Neural progenitor cell (in vitro differentiated cells): ENCODE data around the gene NTF3. TPM values are rescaled to one million over a fixed set of nuclear protein-coding genes. Genes with fewer than 3 reads are reported as not detected.

Experiments
- DNase-seq: peaks from one replicate; pipeline ENCODE4 v3.0.0-alpha.2; 2016; ENCODE audit warnings: low spot score
- H2AFZ ChIP-seq: fragments of 200-600 bp; sonication (generic); replicated peaks from 2 replicates; pipeline ENCODE4 v1.6.1; 2016; ENCODE audit warnings: antibody characterized with exemption
- H3F3A ChIP-seq: fragments of 200-600 bp; sonication (generic); 2 replicates; pipeline ENCODE4 v1.6.1; 2016; ENCODE audit warnings: antibody characterized with exemption, low read depth
- H3K27ac ChIP-seq: fragments of 200-600 bp; sonication (generic); 2 replicates; pipeline ENCODE4 v1.5.1; 2016; ENCODE audit warnings: mild to moderate bottlenecking
- H3K27me3 ChIP-seq: fragments of 200-600 bp; sonication (generic); 2 replicates; pipeline ENCODE4 v1.6.1; 2016; ENCODE audit warnings: mild to moderate bottlenecking, moderate library complexity
- H3K36me3 ChIP-seq: fragments of 200-600 bp; sonication (generic); 2 replicates; pipeline ENCODE4 v1.5.1; 2016
- H3K4me1 ChIP-seq: fragments of 200-600 bp; sonication (generic); 2 replicates; pipeline ENCODE4 v1.6.1; 2016; ENCODE audit warnings: mixed run types
- H3K4me2 ChIP-seq: fragments of 200-600 bp; sonication (generic); 2 replicates; pipeline ENCODE4 v1.6.1; 2016
- H3K4me3 ChIP-seq: fragments of 200-600 bp; sonication (generic); 2 replicates; pipeline ENCODE4 v1.5.1; 2016
- H3K79me2 ChIP-seq: fragments of 200-600 bp; sonication (generic); 2 replicates; pipeline ENCODE4 v1.6.1; 2016; ENCODE audit warnings: low read depth
- H3K9ac ChIP-seq: fragments of 200-600 bp; sonication (generic); 2 replicates; pipeline ENCODE4 v1.6.1; 2016
- H3K9me3 ChIP-seq: fragments of 200-600 bp; sonication (generic); 2 replicates; pipeline ENCODE4 v1.5.1; 2016; ENCODE audit warnings: low read depth
- H4K20me1 ChIP-seq: fragments of 200-600 bp; sonication (generic); 2 replicates; pipeline ENCODE4 v1.6.1; 2016; ENCODE audit warnings: low read depth
- H3K27ac Mint-ChIP-seq: 3 replicates; pipeline ENCODE4 v1.8.0; 2021; ENCODE audit warnings: mixed read lengths
- H3K27me3 Mint-ChIP-seq: 2 replicates; pipeline ENCODE4 v1.8.0; 2022; ENCODE audit warnings: low read depth, mild to moderate bottlenecking, inconsistent platforms, moderate library complexity, mixed read lengths; ENCODE audit not compliant: insufficient read depth
- H3K36me3 Mint-ChIP-seq: 3 replicates; pipeline ENCODE4 v1.8.0; 2021; ENCODE audit warnings: mixed read lengths
- H3K4me1 Mint-ChIP-seq: 3 replicates; pipeline ENCODE4 v1.8.0; 2021; ENCODE audit warnings: mixed read lengths
- H3K4me3 Mint-ChIP-seq: 3 replicates; pipeline ENCODE4 v1.8.0; 2021; ENCODE audit warnings: mild to moderate bottlenecking, moderate library complexity, mixed read lengths
- H3K9me3 Mint-ChIP-seq: 3 replicates; pipeline ENCODE4 v1.8.0; 2020; ENCODE audit warnings: mixed read lengths
- CTCF ChIP-seq: fragments of 200-600 bp; sonication (generic); IDR thresholded peaks from 2 replicates; pipeline ENCODE4 v1.5.1; 2017; ENCODE audit warnings: antibody characterized with exemption, mild to moderate bottlenecking
- EZH2 ChIP-seq: fragments of 200-600 bp; sonication (generic); IDR thresholded peaks from 2 replicates; pipeline ENCODE4 v1.6.1; 2017; ENCODE audit warnings: antibody characterized with exemption, mild to moderate bottlenecking, moderate library complexity
- EZH2phosphoT487 ChIP-seq: fragments of 200-600 bp; sonication (generic); IDR thresholded peaks from 2 replicates; pipeline ENCODE4 v1.6.1; 2017; ENCODE audit warnings: antibody characterized with exemption
- total RNA-seq: library from RNA; depleted of rRNA; stranded (reverse); fragments of >200 nt; gene quantifications from 2 replicates; pipeline ENCODE4 v1.2.3, GENCODE V29; 2015; ENCODE audit warnings: low replicate concordance

NTF3 gene
- total RNA-seq, 1 donor from 2014 or later = 6.7 TPM

- Histone ChIP-seq H3K4me2 (no peak overlapping the region), H3F3A (no peaks in the 10 kb centered on the region), H3K36me3 (no peaks in the 10 kb centered on the region), H4K20me1 (no peaks in the 10 kb centered on the region), H3K4me1 (peaks cover 12% of the 10 kb centered on the region), H3K79me2 (no peaks in the 10 kb centered on the region), H3K27ac (no peak overlapping the region), H3K27me3 (no peaks in the 10 kb centered on the region), H3K9me3 (no peaks in the 10 kb centered on the region), H3K9ac (no peak overlapping the region), H2AFZ (no peak overlapping the region), H3K4me3 (no peak overlapping the region)
- DNase-seq = no peak
- H3K4me1 Mint-ChIP-seq = peaks cover 12% of the 10 kb centered on the region
- H3K4me3 Mint-ChIP-seq = no peak overlapping the region
- H3K27me3 Mint-ChIP-seq = peaks cover 11% of the 10 kb centered on the region
- no peaks in the 10 kb centered on the region for H3K9me3 Mint-ChIP-seq
- no peaks in the 10 kb centered on the region for H3K36me3 Mint-ChIP-seq
- no peak overlapping the region for H3K27ac Mint-ChIP-seq
- TF ChIP-seq EZH2phosphoT487 (no peak), CTCF (no peak), EZH2 (no peak)
These were observed 77.6 kb downstream of the NTF3 start for GRCh38 chr12:5509557-5509956.

GRCh38 chr12:5510251-5510805 is 78.4 kb downstream of the NTF3 start:
- H3K27ac ChIP-seq = no peak overlapping the region
- H2AFZ ChIP-seq = no peak overlapping the region
- no peaks in the 10 kb centered on the region for H3K9me3 Mint-ChIP-seq
- H3K79me2 ChIP-seq = no peaks in the 10 kb centered on the region
- no peak overlapping the region for H3K27ac Mint-ChIP-seq
- peaks cover 12% of the 10 kb centered on the region for H3K4me1 ChIP-seq
- no peaks in the 10 kb centered on the region for H3K36me3 ChIP-seq
- H3K36me3 Mint-ChIP-seq = no peaks in the 10 kb centered on the region
- no peak for TF ChIP-seq EZH2
- no peak for TF ChIP-seq EZH2phosphoT487
- no peak for TF ChIP-seq CTCF
- H4K20me1 ChIP-seq = no peaks in the 10 kb centered on the region
- H3F3A ChIP-seq = no peaks in the 10 kb centered on the region
- no peak overlapping the region for H3K4me2 ChIP-seq
- no peak overlapping the region for H3K4me3 Mint-ChIP-seq
- no peak for DNase-seq
- H3K4me3 ChIP-seq = no peak overlapping the region
- no peaks in the 10 kb centered on the region for H3K27me3 ChIP-seq
- H3K4me1 Mint-ChIP-seq = peaks cover 12% of the 10 kb centered on the region
- H3K9me3 ChIP-seq = no peaks in the 10 kb centered on the region
- H3K27me3 Mint-ChIP-seq = peaks cover 11% of the 10 kb centered on the region
- H3K9ac ChIP-seq = no peak overlapping the region

- Histone ChIP-seq H3K79me2 (no peaks in the 10 kb centered on the region), H2AFZ (no peak overlapping the region), H3K27ac (no peak overlapping the region), H3K9me3 (no peaks in the 10 kb centered on the region), H3F3A (no peaks in the 10 kb centered on the region), H4K20me1 (no peaks in the 10 kb centered on the region), H3K4me2 (no peak overlapping the region), H3K9ac (no peak overlapping the region), H3K4me1 (peaks cover 12% of the 10 kb centered on the region), H3K4me3 (no peak overlapping the region), H3K27me3 (no peaks in the 10 kb centered on the region), H3K36me3 (no peaks in the 10 kb centered on the region)
- no peak for DNase-seq
- H3K9me3 Mint-ChIP-seq = no peaks in the 10 kb centered on the region
- H3K4me1 Mint-ChIP-seq = peaks cover 8% of the 10 kb centered on the region
- no peak for TF ChIP-seq CTCF
- no peak for TF ChIP-seq EZH2
- no peak for TF ChIP-seq EZH2phosphoT487
- H3K4me3 Mint-ChIP-seq = no peak overlapping the region
- H3K27ac Mint-ChIP-seq = no peak overlapping the region
- no peaks in the 10 kb centered on the region for H3K36me3 Mint-ChIP-seq
- peaks cover 11% of the 10 kb centered on the region for H3K27me3 Mint-ChIP-seq
These were observed 79.3 kb downstream of the NTF3 start for GRCh38 chr12:5511256-5511643.
